ENCODE measurements around the gene TRPM3. TPM values are rescaled to one million over a fixed set of nuclear protein-coding genes. Genes with fewer than 3 reads are reported as not detected.

The TRPM3 gene
- total and polyA plus RNA-seq, 2 experiments from 2014 or later, result 0.24 TPM; not detected in 1

- Histone ChIP-seq H3K4me1 (ENCODE audit: low read depth) (no peaks in the 10 kb centered on the region), H3K27ac (no peak overlapping the region)
Observed at GRCh38 chr9:70832492-70832891, 288.9 kb downstream of the TRPM3 start.

GRCh38 chr9:70830618-70831017, 290.8 kb downstream of the TRPM3 start:
- H3K4me1 ChIP-seq (ENCODE audit: low read depth), result no peaks in the 10 kb centered on the region
- no peak for TF ChIP-seq CTCF (IDR thresholded peaks at IDR 0.05; ENCODE audit: low read depth, low read length)
- H3K4me3 ChIP-seq, result no peak overlapping the region
- no peaks in the 10 kb centered on the region for H3K36me3 ChIP-seq
- no peaks in the 10 kb centered on the region for H3K27me3 ChIP-seq
- DNase-seq (ENCODE audit: low read depth in 1 of 2, low spot score in 1 of 2), result peak; percentile 21 to 38
- H3K27ac ChIP-seq, result no peak overlapping the region
- no peaks in the 10 kb centered on the region for H3K9me3 ChIP-seq (ENCODE audit: low read depth)

More at GRCh38 chr9:70832492-70832891, 288.9 kb downstream of the TRPM3 start:
- Histone ChIP-seq H3K36me3 (no peaks in the 10 kb centered on the region), H3K27me3 (no peaks in the 10 kb centered on the region), H3K4me3 (no peak overlapping the region), H3K9me3 (ENCODE audit: low read depth) (no peaks in the 10 kb centered on the region)
- DNase-seq (ENCODE audit: low read depth in 1 of 2, low spot score in 1 of 2), result peak in 1 of 2 donors; percentile 8
- no peak for TF ChIP-seq CTCF (IDR thresholded peaks at IDR 0.05; ENCODE audit: low read depth, low read length)

GRCh38 chr9:70829591-70830265, 291.7 kb downstream of the TRPM3 start:
- Histone ChIP-seq H3K27ac (no peak overlapping the region), H3K27me3 (no peaks in the 10 kb centered on the region), H3K4me1 (ENCODE audit: low read depth) (no peaks in the 10 kb centered on the region), H3K4me3 (no peak overlapping the region), H3K9me3 (ENCODE audit: low read depth) (no peaks in the 10 kb centered on the region), H3K36me3 (no peaks in the 10 kb centered on the region)
- TF ChIP-seq CTCF (IDR thresholded peaks at IDR 0.05; ENCODE audit: low read depth, low read length), result no peak
- DNase-seq (ENCODE audit: low read depth in 1 of 2, low spot score in 1 of 2), result peak in 1 of 2 donors; percentile 5

- Histone ChIP-seq H3K4me3 (no peak overlapping the region), H3K36me3 (no peaks in the 10 kb centered on the region), H3K27ac (no peak overlapping the region), H3K9me3 (ENCODE audit: low read depth) (no peaks in the 10 kb centered on the region), H3K27me3 (no peaks in the 10 kb centered on the region), H3K4me1 (ENCODE audit: low read depth) (peaks cover 4% of the 10 kb centered on the region)
- no peak for DNase-seq (ENCODE audit: low read depth in 1 of 2, low spot score in 1 of 2)
- TF ChIP-seq CTCF (IDR thresholded peaks at IDR 0.05; ENCODE audit: low read depth, low read length), result no peak
Observed at GRCh38 chr9:70826562-70826961, 294.9 kb downstream of the TRPM3 start.

GRCh38 chr9:70823284-70823683, 298.1 kb downstream of the TRPM3 start:
- TF ChIP-seq CTCF (IDR thresholded peaks at IDR 0.05; ENCODE audit: low read depth, low read length), result no peak
- Histone ChIP-seq H3K4me1 (ENCODE audit: low read depth) (peaks cover 4% of the 10 kb centered on the region), H3K36me3 (no peaks in the 10 kb centered on the region), H3K27me3 (no peaks in the 10 kb centered on the region), H3K27ac (no peak overlapping the region), H3K9me3 (ENCODE audit: low read depth) (no peaks in the 10 kb centered on the region), H3K4me3 (no peak overlapping the region)
- no peak for DNase-seq (ENCODE audit: low read depth in 1 of 2, low spot score in 1 of 2)
